Measurements from ENCODE around the gene SH3RF1.

Gene SH3RF1

DNA sequence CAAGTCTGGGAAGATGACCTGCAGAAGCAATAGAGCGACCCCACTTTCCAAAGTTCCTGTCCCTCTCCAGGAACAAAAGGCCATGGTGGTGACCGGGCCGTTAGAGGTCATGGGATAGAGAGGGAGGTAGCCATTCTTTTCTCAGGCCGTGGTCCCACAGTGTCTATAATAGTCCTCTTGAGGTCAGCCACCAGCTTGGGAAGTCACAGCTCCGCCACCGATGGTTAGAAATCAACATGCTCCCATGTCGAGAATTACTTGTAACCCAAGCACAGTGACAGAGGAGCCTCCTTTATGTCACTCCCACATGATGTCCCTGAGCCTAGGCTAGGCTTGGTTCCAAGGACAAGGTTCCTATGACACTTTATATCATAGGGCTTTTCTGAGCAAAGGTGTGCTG lies 212.4 kb downstream of the SH3RF1 start:
- Histone ChIP-seq H3K27me3 (ENCODE audit: control insufficient read depth in 5 of 5, insufficient read depth in 4 of 5, low read length in 5 of 5) (no peaks in the 10 kb centered on the region), H3K9ac (ENCODE audit: low read length in 5 of 5) (no peak overlapping the region), H3K27ac (ENCODE audit: low read depth, low read length) (no peak overlapping the region), H3K4me1 (ENCODE audit: control insufficient read depth in 5 of 5, insufficient read depth in 5 of 5, low read length in 5 of 5) (peaks cover 6 to 36% (median 28%) of the 10 kb centered on the region in 5 donors), H3K4me3 (ENCODE audit: low read depth in 1 of 5, low read length in 5 of 5) (no peak overlapping the region), H3K9me3 (ENCODE audit: control insufficient read depth in 5 of 5, low read length in 5 of 5) (no peaks in the 10 kb centered on the region), H3K36me3 (ENCODE audit: control insufficient read depth in 5 of 5, insufficient read depth in 5 of 5, low read length in 5 of 5) (no peaks in the 10 kb centered on the region)

DNA sequence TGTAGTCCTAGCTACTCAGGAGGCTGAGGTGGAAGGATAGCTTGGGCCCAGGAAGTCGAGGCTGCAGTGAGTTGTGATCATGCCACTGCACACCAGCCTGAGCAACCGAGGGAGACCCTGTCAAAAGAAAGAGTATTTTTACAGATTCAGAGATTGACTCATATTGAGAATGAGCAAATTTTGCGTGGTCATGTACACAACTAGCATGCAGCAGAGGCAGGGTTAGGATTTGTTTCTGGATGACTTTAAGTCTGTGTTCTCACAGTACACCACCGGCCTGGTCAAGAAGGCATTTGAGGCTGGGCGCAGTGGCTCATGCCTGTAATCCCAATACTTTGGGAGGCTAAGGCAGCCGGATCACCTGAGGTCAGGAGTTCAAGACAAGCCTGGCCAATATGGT lies 215.9 kb downstream of the SH3RF1 start:
- no peaks in the 10 kb centered on the region for H3K36me3 ChIP-seq (ENCODE audit: control insufficient read depth in 5 of 5, insufficient read depth in 5 of 5, low read length in 5 of 5)
- H3K9ac ChIP-seq (ENCODE audit: low read length in 5 of 5): no peak overlapping the region
- no peak overlapping the region for H3K27ac ChIP-seq (ENCODE audit: low read depth, low read length)
- H3K4me1 ChIP-seq (ENCODE audit: control insufficient read depth in 5 of 5, insufficient read depth in 5 of 5, low read length in 5 of 5): peaks cover 12 to 38% (median 32%) of the 10 kb centered on the region in 5 donors
- H3K9me3 ChIP-seq (ENCODE audit: control insufficient read depth in 5 of 5, low read length in 5 of 5): no peaks in the 10 kb centered on the region
- H3K4me3 ChIP-seq (ENCODE audit: low read depth in 1 of 5, low read length in 5 of 5): no peak overlapping the region
- H3K27me3 ChIP-seq (ENCODE audit: control insufficient read depth in 5 of 5, insufficient read depth in 4 of 5, low read length in 5 of 5): peaks cover 0 to 7% (median 0%) of the 10 kb centered on the region in 5 donors

DNA sequence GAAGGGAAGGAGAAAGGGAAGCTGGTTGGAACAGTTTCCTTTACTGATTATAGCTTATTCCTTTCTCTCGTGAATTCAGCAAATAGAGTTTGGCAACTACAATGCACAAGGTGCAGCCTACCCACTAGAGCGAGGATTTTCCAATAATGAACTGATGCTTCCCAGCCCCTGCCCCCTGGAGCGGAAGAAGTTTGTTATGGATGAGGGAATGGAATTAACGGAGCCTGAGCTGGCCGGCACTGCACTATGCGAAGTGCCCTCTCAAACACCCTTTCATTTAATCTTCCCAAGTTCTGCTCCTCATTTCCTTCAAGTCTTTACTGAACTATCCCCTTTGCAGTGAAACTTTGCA lies 218.2 kb downstream of the SH3RF1 start:
- Histone ChIP-seq H3K9ac (ENCODE audit: low read length in 5 of 5) (no peak overlapping the region), H3K4me1 (ENCODE audit: control insufficient read depth in 5 of 5, insufficient read depth in 5 of 5, low read length in 5 of 5) (peaks cover 8 to 34% (median 30%) of the 10 kb centered on the region in 5 donors), H3K27ac (ENCODE audit: low read depth, low read length) (no peak overlapping the region), H3K27me3 (ENCODE audit: control insufficient read depth in 5 of 5, insufficient read depth in 4 of 5, low read length in 5 of 5) (peaks cover 0 to 7% (median 0%) of the 10 kb centered on the region in 5 donors), H3K9me3 (ENCODE audit: control insufficient read depth in 5 of 5, low read length in 5 of 5) (no peaks in the 10 kb centered on the region), H3K4me3 (ENCODE audit: low read depth in 1 of 5, low read length in 5 of 5) (no peak overlapping the region), H3K36me3 (ENCODE audit: control insufficient read depth in 5 of 5, insufficient read depth in 5 of 5, low read length in 5 of 5) (no peaks in the 10 kb centered on the region)

DNA sequence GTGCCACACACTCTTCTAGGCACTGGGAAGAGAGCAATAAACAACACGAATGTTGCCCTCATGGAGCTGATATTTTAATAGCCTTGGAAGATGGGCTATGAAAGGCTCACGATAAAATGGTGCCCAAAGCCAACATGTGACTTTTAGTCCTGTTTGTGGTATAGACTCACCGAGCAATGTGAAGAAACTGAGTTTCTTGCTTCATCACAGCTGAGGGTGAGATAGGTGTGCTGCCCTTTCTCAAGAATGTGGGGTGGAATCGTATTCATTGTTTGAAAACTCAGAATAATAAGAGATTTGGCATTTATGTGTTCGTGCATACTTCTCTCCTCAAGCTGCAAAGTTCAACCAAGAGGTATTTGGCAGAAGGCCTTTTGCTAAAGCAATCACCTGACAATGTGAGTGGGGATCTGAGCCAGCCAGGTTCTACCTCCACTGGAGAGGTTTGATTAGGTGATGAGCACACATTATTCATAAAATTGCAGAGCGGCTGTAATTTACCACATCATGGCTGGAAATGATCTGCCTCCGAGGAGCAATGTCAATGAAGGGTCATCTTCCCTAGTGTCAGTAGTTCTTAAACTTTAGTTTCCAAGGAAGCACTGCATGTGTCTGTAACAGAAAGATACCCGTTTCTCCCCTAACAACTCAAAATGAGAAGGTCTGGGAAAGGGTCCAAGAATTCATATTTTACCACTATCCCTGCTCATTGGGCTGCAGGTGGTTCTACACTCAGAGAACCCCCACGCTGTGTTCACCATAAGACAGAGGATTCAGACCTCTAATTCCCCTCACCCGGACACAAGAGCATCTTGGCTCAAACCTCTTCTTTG lies 218.8 kb downstream of the SH3RF1 start:
- Histone ChIP-seq H3K9ac (ENCODE audit: low read length in 5 of 5) (no peak overlapping the region), H3K36me3 (ENCODE audit: control insufficient read depth in 5 of 5, insufficient read depth in 5 of 5, low read length in 5 of 5) (no peaks in the 10 kb centered on the region), H3K4me1 (ENCODE audit: control insufficient read depth in 5 of 5, insufficient read depth in 5 of 5, low read length in 5 of 5) (peaks cover 8 to 34% (median 29%) of the 10 kb centered on the region in 5 donors), H3K27ac (ENCODE audit: low read depth, low read length) (no peak overlapping the region), H3K4me3 (ENCODE audit: low read depth in 1 of 5, low read length in 5 of 5) (no peak overlapping the region), H3K9me3 (ENCODE audit: control insufficient read depth in 5 of 5, low read length in 5 of 5) (no peaks in the 10 kb centered on the region), H3K27me3 (ENCODE audit: control insufficient read depth in 5 of 5, insufficient read depth in 4 of 5, low read length in 5 of 5) (peaks cover 0 to 7% (median 0%) of the 10 kb centered on the region in 5 donors)

DNA sequence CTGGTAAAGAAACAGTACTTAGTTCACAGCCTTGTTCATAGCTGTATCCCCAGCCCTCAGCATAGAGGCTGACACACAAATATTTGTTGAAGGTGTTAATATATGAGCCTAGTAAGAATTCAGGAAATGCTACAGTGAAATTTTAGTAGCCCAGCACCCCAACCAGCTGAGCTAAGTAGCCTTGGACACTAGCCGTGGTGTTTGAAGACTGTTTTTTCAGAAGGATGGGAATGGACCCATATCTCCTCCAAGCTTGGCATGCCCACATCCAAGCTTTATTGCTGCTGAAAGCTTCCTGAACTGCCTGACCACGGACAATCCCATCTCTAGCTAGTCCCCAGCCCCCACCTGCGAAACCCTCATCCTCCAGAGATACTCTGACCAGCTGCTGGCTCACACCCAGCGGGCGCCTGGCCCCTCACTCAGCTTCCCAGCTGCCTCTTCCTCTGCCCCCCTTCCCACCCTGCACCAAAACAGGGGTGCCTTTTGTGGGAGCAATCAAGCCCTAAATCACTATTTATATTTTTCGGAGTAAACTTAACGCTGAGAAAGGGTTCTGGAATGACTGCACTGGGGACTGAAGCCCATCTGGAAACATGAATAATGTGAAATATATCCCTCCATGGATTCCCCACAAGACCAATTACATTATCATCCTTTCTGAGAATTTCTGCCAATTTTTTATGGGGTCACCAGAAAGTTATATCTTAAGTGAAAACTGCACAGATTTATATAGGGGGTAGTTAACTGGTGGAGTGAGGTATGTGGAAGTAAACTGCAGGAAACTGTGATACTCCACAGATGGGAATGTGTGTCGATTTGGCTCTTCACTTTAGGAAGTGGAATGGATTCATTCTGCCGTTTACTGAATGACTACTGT lies 219.6 kb downstream of the SH3RF1 start:
- H3K27ac ChIP-seq (ENCODE audit: low read depth, low read length): no peak overlapping the region
- no peak overlapping the region for H3K4me3 ChIP-seq (ENCODE audit: low read depth in 1 of 5, low read length in 5 of 5)
- H3K36me3 ChIP-seq (ENCODE audit: control insufficient read depth in 5 of 5, insufficient read depth in 5 of 5, low read length in 5 of 5): no peaks in the 10 kb centered on the region
- H3K9me3 ChIP-seq (ENCODE audit: control insufficient read depth in 5 of 5, low read length in 5 of 5): no peaks in the 10 kb centered on the region
- peaks cover 0 to 7% (median 0%) of the 10 kb centered on the region in 5 donors for H3K27me3 ChIP-seq (ENCODE audit: control insufficient read depth in 5 of 5, insufficient read depth in 4 of 5, low read length in 5 of 5)
- peaks cover 8 to 34% (median 27%) of the 10 kb centered on the region in 5 donors for H3K4me1 ChIP-seq (ENCODE audit: control insufficient read depth in 5 of 5, insufficient read depth in 5 of 5, low read length in 5 of 5)
- H3K9ac ChIP-seq (ENCODE audit: low read length in 5 of 5): no peak overlapping the region

DNA sequence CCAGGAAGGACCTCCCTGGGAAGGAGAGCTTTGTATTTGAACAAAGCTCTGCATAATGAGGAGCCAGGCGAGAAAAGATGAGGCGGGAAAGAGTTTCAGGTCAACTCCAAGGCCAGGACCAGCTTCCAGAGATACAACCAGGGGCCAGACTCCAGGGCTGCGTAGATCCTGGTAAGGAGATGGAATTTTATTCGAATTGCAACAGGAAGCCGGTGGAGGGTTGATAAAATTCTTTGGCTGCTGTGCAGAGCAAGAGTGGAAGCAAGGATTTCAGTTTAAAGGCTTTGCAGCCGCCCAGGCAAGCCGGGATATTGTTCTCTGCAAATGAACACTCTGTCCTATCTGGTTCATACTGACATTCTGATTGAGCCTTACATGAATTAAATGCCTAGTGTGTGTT lies 220.5 kb downstream of the SH3RF1 start:
- H3K4me1 ChIP-seq (ENCODE audit: control insufficient read depth in 5 of 5, insufficient read depth in 5 of 5, low read length in 5 of 5): peaks cover 8 to 34% (median 27%) of the 10 kb centered on the region in 5 donors
- H3K36me3 ChIP-seq (ENCODE audit: control insufficient read depth in 5 of 5, insufficient read depth in 5 of 5, low read length in 5 of 5): no peaks in the 10 kb centered on the region
- no peak overlapping the region for H3K4me3 ChIP-seq (ENCODE audit: low read depth in 1 of 5, low read length in 5 of 5)
- peaks cover 0 to 7% (median 0%) of the 10 kb centered on the region in 5 donors for H3K27me3 ChIP-seq (ENCODE audit: control insufficient read depth in 5 of 5, insufficient read depth in 4 of 5, low read length in 5 of 5)
- H3K27ac ChIP-seq (ENCODE audit: low read depth, low read length): no peak overlapping the region
- no peaks in the 10 kb centered on the region for H3K9me3 ChIP-seq (ENCODE audit: control insufficient read depth in 5 of 5, low read length in 5 of 5)
- no peak overlapping the region for H3K9ac ChIP-seq (ENCODE audit: low read length in 5 of 5)

DNA sequence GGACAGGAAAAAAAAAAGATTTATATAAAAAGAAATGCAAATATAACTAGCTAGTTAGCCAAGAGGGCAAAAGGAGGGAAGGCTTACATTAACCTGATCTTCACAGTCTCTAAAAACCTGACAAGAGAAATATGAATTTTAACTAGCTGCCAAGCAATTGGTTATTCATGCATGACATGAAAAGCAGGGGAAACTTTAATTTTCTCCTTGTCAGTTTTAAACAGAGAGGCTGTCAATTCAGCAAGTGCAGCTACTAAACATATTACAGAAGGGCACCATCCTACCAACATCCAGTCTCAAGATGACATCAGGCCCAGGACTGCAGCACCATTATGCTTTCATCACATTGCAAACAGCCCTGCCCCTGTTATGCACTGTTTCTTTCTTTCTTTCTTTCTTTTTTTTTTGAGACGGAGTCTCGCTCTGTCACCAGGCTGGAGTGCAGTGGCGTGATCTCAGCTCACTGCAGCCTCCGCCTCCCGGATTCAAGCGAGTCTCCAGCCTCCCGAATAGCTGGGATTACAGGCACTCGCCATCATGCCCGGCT lies 221.8 kb downstream of the SH3RF1 start:
- peaks cover 0 to 7% (median 0%) of the 10 kb centered on the region in 5 donors for H3K27me3 ChIP-seq (ENCODE audit: control insufficient read depth in 5 of 5, insufficient read depth in 4 of 5, low read length in 5 of 5)
- no peak overlapping the region for H3K27ac ChIP-seq (ENCODE audit: low read depth, low read length)
- H3K9ac ChIP-seq (ENCODE audit: low read length in 5 of 5): no peak overlapping the region
- H3K4me1 ChIP-seq (ENCODE audit: control insufficient read depth in 5 of 5, insufficient read depth in 5 of 5, low read length in 5 of 5): peaks cover 8 to 34% (median 27%) of the 10 kb centered on the region in 5 donors
- no peak overlapping the region for H3K4me3 ChIP-seq (ENCODE audit: low read depth in 1 of 5, low read length in 5 of 5)
- H3K9me3 ChIP-seq (ENCODE audit: control insufficient read depth in 5 of 5, low read length in 5 of 5): no peaks in the 10 kb centered on the region
- H3K36me3 ChIP-seq (ENCODE audit: control insufficient read depth in 5 of 5, insufficient read depth in 5 of 5, low read length in 5 of 5): no peaks in the 10 kb centered on the region

DNA sequence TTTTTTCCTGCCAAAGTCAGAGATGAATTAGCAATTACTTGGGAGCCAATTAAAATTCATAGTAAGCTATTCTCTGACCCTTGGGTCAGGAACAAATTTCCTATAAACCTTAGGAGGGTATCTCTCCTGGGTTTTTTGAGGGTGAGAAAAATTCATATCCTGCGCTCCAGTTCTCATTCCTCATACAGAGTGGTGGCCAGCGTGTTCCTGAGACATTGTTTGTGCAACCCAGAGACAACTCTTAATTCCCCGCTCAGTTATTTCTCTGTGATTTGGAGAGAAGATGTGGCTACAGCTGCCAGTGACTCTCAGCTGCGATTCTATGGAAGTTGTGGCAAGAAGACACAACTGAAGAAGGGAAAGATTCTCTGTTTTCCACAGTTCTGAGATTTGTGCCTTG lies 222.8 kb downstream of the SH3RF1 start:
- peaks cover 0 to 4% (median 0%) of the 10 kb centered on the region in 5 donors for H3K27me3 ChIP-seq (ENCODE audit: control insufficient read depth in 5 of 5, insufficient read depth in 4 of 5, low read length in 5 of 5)
- H3K4me1 ChIP-seq (ENCODE audit: control insufficient read depth in 5 of 5, insufficient read depth in 5 of 5, low read length in 5 of 5): peaks cover 8 to 33% (median 27%) of the 10 kb centered on the region in 5 donors
- no peaks in the 10 kb centered on the region for H3K9me3 ChIP-seq (ENCODE audit: control insufficient read depth in 5 of 5, low read length in 5 of 5)
- no peak overlapping the region for H3K27ac ChIP-seq (ENCODE audit: low read depth, low read length)
- H3K36me3 ChIP-seq (ENCODE audit: control insufficient read depth in 5 of 5, insufficient read depth in 5 of 5, low read length in 5 of 5): no peaks in the 10 kb centered on the region
- H3K4me3 ChIP-seq (ENCODE audit: low read depth in 1 of 5, low read length in 5 of 5): no peak overlapping the region
- no peak overlapping the region for H3K9ac ChIP-seq (ENCODE audit: low read length in 5 of 5)

DNA sequence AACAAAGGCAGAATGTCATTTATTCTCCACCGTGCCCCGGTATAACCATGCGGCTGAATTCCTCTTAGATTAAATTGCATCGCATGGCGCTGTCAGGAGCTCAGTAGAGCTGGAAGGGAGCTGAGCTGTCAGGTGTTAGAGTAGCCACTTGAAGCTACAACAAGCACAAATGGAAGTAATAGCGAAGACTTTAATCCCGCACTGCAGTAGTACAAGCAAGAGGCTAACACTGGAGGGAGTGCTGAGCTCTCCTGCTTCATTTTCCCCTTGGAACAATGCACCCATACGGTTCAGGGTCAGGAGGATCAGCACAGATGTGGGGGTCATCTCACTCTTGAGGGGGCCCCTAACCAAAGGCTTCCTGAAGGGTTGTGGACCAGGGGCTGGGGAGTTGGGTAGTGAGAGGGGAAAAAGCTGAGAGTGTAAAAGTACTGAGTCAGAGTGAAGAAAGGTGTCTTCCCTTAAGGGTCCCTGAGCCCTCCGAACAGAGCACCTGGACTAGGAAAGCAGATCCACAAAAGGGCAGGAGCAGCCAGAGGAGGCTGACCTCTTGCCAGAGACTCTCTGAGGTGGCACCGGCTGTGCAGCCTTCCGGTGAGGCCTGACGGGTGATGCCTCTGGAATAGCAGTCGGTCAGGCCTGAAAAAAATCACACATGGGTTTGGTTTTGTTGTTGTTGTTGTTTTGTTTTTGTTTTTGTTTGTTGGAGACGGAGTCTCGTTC lies 224.7 kb downstream of the SH3RF1 start:
- H3K36me3 ChIP-seq (ENCODE audit: control insufficient read depth in 5 of 5, insufficient read depth in 5 of 5, low read length in 5 of 5): no peaks in the 10 kb centered on the region
- no peak overlapping the region for H3K9ac ChIP-seq (ENCODE audit: low read length in 5 of 5)
- no peaks in the 10 kb centered on the region for H3K27me3 ChIP-seq (ENCODE audit: control insufficient read depth in 5 of 5, insufficient read depth in 4 of 5, low read length in 5 of 5)
- peaks cover 2 to 20% (median 14%) of the 10 kb centered on the region in 5 donors for H3K4me1 ChIP-seq (ENCODE audit: control insufficient read depth in 5 of 5, insufficient read depth in 5 of 5, low read length in 5 of 5)
- no peak overlapping the region for H3K27ac ChIP-seq (ENCODE audit: low read depth, low read length)
- H3K4me3 ChIP-seq (ENCODE audit: low read depth in 1 of 5, low read length in 5 of 5): no peak overlapping the region
- H3K9me3 ChIP-seq (ENCODE audit: control insufficient read depth in 5 of 5, low read length in 5 of 5): no peaks in the 10 kb centered on the region
